Measurements from ENCODE around the gene UNC79.

DNA sequence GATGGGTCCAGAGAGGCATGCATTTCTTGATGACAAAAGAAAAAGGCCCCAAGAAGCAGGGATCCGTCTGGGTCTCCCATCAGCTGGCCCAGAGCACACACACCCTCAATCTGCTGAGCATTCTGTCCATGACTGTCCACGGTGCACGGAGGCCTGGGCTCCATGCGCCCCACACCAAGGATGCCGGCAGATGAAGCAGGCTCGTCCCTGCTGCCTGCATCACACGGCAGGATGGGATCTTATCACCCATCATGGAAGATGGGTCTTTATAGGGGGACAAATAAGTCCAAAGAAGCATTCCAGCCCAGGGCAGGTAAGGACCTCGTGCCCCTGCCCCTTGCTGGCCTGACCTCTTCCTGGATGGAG, 297.9 kb downstream of the UNC79 start:
- TF ChIP-seq, protein P1, sequence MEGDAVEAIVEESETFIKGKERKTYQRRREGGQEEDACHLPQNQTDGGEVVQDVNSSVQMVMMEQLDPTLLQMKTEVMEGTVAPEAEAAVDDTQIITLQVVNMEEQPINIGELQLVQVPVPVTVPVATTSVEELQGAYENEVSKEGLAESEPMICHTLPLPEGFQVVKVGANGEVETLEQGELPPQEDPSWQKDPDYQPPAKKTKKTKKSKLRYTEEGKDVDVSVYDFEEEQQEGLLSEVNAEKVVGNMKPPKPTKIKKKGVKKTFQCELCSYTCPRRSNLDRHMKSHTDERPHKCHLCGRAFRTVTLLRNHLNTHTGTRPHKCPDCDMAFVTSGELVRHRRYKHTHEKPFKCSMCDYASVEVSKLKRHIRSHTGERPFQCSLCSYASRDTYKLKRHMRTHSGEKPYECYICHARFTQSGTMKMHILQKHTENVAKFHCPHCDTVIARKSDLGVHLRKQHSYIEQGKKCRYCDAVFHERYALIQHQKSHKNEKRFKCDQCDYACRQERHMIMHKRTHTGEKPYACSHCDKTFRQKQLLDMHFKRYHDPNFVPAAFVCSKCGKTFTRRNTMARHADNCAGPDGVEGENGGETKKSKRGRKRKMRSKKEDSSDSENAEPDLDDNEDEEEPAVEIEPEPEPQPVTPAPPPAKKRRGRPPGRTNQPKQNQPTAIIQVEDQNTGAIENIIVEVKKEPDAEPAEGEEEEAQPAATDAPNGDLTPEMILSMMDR (IDR thresholded peaks at IDR 0.05; ENCODE audit: poor library complexity): no peak
- TF ChIP-seq EZH2phosphoT487 (IDR thresholded peaks at IDR 0.05; ENCODE audit: low read depth, severe bottlenecking, unreplicated experiment): no peak
